Gastroesophageal sphincter (tissue), 3 donors: ENCODE measurements around the gene IQCM.

ENCODE experiments used
- CTCF ChIP-seq, 4 experiments: fragments of 200-600 bp in 2 of 4; fragments of 450-650 bp in 2 of 4; sonication (generic) in 1 of 4; IDR thresholded peaks; one replicate each; pipeline ENCODE4 v1.5.1; 2017 to 2019; ENCODE audit warnings: antibody characterized with exemption in 4 of 4, mild to moderate bottlenecking in 2 of 4, moderate library complexity in 2 of 4
- POLR2A ChIP-seq, 2 donors: fragments of 450-650 bp; IDR thresholded peaks; one replicate each; pipeline ENCODE4 v1.6.1; 2017; ENCODE audit warnings: antibody characterized with exemption in 2 of 2, mild to moderate bottlenecking in 2 of 2, moderate library complexity in 1 of 2

- TF ChIP-seq POLR2A (IDR thresholded peaks at IDR 0.05) (no peak), CTCF (IDR thresholded peaks at IDR 0.05) (no peak)
Measured at GRCh38 chr4:149719357-149719756, 96.3 kb downstream of the IQCM start.
